HG03196 (cell line): ENCODE measurements around the gene FABP2.
"Not testable (repeated sequence)": the region's sequence is repeated elsewhere in the genome, so short reads cannot be mapped to it uniquely, and the experiment has no call there.

Experiments used
- ATAC-seq: cut with Tn5 transposase; IDR thresholded peaks from one replicate; pipeline ENCODE4 v1.9.1; 2021; ENCODE audit not compliant: unreplicated experiment

The FABP2 gene

DNA sequence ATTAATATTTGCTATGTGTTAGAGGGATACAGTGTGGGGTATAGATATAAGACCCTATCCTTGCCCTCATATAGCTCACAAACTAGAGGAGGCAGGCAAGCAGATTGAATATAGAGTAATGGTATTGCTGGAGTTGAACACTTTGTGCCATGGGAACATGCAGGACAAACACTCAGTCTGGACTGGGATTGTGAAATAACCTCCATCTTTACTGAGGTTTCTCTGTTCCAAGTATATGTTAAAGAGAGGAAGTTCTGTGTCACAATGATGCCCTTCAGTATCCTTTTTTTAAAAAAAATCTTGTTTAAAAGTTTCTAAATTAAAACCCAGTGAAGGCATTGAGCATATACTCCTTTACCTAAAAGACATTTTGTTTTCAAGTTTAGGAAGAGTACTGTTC lies 8.7 kb downstream of the FABP2 start:
- ATAC-seq, result no peak

DNA sequence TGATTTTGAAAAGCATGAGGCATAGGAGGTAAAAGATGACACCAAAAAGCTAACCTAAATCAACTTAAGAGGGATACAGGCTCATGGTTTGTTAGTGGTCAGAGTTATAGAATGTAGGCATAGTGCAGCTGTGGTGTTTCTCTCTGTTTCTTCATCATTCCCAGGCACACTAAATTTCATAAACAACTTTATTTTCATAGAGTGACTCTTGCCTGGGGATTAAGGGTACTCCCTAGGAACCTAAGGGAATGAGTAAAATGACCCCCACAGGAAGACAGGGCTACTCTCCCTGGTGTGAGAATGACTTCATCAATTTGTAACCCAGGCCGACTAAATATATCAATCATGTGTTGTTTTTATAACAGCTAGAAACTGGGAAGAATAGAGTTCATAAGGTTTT lies 11.1 kb downstream of the FABP2 start:
- ATAC-seq, result no peak

DNA sequence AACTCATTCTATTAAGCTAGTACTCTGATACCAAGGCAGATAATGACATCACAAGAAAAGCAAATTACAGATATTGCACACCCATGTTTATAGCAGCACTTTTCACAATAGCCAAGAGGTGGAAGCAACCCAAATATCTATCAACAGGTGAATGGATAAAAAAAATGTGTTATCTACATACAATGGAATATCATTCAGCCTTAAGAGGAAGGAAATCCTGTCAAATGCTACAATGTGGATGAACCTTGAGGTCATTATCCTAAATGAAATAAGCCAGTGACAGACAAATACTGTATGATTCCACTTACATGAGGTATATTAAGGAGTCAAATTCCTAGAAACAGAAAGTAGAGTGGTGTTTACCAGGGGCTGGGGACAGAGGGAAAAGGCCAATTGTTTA lies 14.3 kb downstream of the FABP2 start:
- no peak for ATAC-seq

DNA sequence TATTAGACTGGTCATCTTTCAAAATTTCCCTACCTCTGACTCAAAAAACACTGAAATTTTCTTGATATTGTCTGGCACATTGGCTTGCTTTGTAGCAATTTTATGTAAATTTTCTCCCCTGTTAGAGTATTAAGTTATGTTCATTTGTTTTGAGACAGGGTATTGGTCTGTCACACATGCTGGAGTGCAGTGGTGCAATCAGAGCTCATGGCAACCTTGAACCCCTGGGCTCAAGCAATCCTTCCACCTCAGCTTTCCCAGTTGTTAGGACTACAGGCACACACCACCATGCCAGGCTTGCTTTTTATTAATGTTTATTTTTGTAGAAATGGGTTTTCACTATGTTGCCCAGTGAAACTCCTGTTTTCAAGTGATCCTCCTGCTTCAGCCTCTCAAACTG lies 17.5 kb downstream of the FABP2 start:
- ATAC-seq, result no peak

DNA sequence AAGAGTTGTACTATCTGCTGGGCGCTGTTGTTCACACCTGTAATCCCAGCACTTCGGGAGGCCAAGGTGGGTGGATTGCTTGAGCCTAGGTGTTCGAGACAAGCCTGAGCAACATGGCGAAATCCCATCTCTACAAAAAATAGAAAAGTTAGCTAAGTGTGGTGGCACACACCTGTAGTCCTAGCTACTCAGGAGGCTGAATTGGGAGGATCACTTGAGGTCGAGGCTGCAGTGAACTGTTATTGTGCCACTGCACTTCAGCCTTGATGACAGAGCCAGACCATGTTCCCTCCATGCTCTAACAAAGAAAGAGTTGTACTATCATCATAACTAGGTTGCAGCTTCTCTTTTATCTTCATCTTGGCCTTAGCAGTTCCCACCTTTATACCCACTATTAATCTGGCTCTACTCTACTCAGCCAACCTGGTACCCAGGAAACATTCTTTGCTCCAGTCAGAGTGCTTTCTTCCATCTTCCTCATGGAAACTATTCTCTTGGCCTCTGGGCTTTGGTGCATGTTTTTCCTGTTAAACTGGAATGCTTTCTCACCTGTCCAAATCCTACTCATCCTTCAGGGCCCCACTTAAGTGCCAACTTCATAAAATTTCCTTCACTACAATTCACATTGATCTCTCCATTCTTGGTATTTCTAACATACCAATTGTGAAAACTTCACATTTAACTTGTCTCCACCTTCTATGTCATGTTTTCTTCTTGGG lies 18.2 kb downstream of the FABP2 start:
- no peak for ATAC-seq

DNA sequence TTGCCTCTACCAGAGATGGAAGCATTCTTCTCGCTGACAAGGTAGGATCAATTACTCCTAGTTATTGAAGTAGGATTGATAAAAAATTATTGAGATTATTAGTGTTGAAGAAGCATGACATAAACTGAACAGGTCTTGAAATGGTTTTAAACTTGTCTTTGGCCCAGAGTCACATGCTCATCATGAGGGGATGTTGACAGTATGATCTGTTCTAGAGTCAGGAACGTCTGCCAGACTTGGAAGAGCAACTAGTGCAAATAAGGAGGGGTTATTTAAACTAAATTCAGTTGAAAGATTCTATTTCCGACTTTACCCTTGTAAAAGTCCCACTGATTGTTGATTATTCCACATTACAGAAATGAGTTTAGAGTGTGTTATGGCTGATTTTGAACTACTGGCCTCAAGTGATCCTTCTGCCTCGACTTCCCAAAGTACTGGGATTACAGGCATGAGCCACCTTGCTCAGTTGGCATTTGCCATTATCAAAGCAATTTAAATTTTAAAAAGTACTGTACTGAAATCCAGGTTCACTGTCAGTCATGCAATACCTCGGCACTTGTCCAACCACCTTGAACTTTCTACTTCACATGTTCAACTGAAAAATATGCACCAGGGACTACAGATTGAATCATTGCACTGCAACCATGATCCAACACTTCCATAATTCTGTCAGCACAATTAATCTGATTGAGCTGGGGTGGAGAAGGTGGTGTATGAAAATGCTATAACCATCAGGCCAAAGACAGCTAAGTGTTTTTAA lies 19.7 kb downstream of the FABP2 start:
- no peak for ATAC-seq

DNA sequence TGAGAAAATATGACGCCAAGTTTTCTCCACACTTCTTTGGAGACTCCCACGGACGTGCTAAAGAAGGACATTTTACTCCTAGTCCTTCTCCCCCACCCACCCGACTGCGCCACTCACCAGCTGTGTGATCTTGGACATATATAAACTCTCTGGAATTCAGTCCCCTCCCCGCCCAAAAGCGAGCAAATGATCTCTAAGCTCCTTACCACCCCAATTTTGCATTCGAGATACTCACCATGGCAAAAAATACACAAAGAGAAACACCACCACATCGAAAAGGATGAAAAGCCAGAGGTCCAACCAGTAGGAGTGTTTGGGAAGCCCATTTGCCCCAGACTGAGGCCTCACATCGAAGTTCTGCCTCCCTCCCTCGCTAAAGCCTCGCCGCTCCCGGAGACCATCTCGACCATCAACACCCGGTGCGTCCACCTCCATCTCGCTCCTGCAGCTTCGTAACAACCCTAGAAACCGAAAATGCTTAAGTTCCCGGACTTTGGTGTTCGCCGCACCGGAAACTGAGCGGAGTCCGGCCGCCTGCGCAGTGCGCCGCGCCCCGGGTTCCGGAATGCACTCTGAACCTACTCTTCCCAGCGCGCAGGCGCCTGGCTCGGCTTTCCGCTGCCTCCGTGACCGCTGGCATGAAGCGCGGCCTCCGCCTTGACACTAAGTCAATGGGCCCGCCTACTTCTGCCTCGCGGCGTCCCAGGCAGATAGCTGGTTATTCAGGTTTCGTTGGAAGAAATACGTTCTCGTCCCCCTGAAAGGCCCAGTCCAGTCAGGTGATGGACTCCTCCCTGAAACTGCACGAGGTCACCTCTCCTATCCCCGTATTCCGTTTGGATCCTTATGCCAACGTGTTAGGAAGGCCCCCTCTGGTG lies 21.6 kb downstream of the FABP2 start:
- peak; percentile 98 for ATAC-seq

DNA sequence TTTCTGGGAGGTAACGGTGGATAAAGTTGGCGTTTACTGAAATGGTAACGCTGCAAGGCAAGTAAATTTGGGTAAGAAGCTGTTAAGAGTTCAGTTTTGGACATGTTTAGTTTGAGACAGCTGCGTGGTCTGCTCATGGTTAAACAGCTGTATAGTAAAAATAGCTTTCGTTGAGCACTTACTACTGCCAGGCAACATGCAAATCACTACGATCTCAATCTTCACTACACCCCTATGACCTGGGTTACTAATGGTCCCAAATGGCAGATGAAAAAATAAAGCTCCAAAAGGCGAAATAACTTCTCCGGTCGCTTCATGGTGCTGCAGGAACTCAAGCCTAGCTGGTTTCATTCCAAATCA lies 22.2 kb downstream of the FABP2 start:
- peak; percentile 52 for ATAC-seq

DNA sequence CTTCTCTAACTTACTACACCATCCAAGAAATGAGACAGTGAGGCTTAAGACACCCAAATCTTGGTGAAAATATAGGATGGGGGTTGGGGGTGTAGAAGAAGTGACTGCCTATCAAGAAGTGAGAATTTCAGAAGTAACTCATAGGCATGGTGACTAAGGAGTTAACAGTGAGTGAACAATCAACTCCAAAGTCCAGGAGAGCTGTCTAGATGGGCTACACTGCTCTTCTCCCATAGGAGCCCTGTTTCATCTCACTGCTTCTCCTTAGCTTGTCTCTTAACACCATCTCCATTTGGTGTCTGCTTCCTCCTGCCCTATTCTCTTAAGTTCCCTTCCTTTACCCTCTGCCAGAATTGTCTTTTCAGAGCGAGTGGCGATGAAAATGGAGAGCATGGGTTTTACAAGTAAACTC lies 22.7 kb downstream of the FABP2 start:
- ATAC-seq, result no peak

DNA sequence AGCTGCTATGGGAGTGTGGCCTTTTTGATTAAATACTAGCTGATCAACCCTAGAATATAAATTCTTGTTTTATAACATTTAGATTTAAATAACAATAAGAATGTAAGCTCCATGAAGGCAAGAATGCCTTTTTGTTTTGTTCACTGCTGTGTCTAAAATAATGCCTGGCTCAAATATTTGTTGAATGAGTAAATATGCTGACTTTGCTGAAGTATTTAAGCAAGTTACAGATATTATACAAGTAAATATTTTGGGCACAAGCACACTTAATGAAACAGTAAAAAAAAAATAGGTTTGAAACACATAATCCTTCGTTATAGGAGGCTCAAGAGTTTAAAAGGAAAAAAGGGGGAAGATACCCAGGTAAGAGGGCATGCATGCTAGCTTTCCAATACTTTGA lies 24.1 kb downstream of the FABP2 start:
- ATAC-seq, result no peak

DNA sequence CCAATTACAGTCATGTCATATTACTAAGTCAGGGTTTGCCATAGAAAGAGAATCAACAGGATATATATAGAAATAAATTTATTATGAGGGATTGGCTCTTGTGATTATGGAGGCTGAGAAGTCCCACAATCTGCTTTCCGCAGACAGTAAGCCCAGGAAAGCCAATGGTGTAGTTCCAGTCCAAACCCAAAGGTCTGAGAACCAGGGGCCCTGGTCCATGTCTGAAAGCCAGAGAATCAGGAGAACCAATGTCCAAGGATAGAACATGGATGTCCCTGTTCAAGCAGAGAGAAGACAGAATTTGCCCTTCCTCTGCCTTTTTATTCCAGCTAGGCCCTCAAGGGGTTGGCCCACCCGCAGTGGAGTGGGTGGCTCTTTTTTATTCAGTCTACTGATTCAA lies 25.6 kb downstream of the FABP2 start:
- ATAC-seq, result no peak

DNA sequence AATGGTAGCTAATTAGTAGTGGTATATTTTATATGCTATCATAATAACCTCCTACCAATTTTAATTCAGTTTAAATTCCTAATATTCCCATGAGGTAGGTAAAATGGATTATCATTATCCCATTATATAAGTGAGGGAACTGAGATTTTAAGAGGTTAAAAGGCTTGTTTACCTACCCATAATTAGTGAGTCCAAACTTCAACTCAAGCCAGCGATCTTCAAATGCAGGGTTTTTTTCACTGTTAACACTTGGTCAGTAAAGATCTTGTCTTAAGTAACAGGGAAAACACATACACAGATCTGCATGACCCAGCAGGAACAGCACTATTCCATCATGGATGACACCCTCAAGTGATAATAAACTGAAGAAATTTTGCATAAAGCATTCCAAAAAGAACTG lies 31.3 kb downstream of the FABP2 start:
- ATAC-seq, result no peak

DNA sequence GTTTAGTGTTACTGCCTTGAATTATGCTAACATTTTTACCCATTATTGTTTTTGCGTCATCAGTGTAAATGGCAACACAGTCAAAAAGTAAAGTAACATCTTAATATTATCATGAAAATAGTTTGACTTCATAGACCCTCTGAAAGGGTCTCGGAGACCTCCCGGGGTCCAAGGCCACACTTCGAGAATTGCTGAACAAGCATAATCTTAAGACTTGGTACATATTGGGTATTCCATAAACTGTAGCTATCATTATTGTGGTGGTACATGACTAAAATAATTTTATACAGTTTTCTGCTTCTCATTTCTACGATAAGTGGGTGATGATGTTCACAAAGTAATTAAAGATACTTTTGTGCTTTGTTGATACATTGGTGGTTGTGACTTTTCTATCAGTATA lies 32.6 kb downstream of the FABP2 start:
- no peak for ATAC-seq

DNA sequence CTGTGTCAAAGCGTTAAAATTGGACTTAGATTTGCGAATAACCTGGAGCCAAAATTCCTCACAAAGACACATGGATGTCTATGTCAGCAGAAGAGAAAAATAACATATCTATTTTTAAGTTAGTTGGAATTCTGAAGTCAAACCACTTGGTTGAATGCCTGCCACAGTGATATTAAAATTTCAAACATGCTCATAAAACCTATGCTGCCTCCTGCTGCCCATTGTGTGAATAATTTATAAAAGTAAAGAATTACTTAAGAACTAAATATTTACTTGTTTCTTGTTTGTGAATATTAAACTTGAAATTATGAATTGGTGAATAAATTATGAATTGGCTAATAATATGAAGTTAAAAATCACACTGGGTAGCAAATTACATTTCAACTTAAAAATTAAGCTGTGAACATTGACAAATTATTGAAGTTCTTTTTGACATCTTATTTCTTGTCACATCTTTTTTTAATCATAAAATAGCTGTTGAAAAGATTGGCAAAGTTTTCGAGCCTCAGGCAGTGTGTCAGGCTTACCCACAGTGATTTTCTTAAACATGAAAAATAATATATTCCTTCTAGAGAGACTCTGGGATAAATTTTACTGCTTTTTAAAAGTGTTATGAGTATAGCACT lies 35.4 kb downstream of the FABP2 start:
- ATAC-seq, result no peak

DNA sequence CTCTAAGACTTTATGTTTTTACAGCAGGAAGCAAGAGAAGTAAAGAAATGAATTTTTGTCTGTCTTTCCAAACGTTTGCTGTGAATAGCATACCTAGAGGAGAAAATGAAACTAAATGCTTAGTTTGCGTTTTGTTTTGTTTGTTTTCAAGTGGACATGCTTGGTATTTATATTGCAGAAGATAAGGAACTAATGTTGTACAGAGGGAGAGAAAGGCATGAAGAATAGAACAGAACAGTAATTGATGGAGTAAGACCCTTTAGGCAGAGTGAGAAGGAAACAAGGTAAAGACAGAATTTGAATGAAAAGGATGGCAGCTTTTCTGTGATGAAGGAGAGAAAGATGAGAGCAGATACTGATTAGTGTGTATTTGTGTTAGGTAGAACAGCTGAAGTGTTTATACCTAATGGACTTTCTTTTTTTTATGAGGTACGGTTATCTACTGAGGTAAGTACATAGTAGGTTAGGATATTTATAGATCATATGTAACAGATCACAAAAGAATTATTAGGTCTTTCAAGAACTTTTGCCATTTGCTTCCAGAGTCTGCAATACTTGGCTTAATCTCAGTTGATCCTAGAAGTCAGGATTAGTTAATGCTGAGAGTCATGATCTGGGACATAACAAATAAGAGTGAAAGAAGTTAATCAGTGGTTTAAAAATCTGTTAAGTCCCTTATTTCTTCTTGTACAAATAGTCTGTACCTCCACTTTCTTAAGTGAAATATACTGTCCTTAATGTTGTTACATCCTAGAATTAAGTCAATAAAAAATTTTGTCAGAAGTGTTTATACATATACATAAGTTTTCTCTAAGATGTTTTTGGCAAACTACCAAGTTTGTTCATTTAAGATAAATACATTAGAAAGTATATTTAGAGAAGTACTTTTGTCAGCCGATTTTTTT lies 36.8 kb downstream of the FABP2 start:
- ATAC-seq, result no peak

DNA sequence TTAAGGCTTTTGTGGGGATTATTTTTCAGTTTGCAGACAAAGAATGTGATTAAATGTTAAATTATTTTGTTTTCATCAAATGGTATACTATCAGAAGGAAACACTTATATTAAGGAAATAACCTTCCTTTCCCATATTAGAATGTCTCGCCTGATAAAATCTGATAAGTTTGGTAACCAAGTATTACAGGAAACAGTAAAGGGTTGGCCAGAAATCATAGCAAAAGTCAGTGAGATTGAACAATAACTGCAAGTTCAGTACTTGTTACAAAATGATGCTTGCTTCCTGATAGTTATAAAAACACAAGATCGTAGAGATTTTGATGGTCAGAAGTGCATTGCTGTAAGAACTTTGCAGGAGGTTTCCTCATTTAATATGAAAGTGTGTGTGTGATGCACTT lies 40.5 kb downstream of the FABP2 start:
- ATAC-seq, result no peak

DNA sequence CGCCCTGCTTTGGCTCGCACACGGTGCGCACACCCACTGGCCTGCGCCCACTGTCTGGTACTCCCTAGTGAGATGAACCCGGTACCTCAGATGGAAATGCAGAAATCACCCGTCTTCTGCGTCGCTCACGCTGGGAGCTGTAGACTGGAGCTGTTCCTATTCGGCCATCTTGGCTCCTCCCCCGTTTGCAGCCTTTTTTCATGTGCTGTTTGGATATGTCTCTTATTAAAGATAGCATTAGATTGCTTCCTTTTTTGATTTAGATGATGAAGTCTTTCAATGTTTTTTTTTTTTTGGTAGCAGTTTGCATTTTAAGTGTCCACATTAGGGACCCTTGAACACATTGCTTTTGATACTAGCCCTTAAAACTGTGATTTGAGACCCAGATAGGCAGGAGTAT lies 42.0 kb downstream of the FABP2 start:
- ATAC-seq, result not testable (repeated sequence)

DNA sequence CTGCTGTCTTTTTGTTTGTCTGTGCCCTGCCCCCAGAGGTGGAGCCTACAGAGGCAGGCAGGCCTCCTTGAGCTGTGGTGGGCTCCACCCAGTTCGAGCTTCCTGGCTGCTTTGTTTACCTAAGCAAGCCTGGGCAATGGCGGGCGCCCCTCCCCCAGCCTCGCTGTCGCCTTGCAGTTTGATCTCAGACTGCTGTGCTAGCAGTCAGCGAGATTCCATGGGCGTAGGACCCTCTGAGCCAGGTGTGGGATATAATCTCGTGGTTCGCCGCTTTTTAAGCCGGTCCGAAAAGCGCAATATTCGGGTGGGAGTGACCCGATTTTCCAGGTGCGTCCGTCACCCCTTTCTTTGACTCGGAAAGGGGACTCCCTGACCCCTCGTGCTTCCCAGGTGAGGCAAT lies 42.4 kb downstream of the FABP2 start:
- not testable (repeated sequence) for ATAC-seq

DNA sequence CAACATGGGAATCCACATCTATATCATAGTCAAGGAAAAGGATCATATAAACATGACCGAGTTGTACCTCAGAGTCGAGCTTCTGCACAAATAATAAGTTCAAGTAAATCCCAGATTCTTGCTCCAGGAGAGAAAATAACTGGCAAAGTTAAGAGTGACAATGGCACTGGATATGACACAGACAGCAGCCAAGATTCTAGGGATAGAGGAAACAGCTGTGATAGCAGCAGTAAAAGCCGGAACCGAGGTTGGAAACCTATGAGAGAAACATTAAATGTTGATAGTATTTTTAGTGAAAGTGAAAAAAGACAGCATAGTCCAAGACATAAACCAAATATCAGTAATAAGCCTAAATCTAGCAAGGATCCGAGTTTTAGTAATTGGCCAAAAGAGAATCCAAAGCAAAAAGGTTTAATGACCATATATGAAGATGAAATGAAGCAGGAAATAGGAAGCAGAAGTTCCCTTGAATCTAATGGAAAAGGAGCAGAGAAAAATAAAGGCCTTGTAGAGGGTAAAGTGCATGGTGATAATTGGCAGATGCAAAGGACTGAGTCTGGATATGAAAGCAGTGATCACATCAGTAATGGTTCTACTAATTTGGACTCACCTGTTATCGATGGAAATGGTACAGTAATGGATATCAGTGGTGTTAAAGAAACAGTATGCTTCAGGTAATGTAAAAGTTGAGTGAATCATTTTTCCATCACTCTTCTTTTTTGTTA lies 50.4 kb downstream of the FABP2 start:
- ATAC-seq, result no peak

DNA sequence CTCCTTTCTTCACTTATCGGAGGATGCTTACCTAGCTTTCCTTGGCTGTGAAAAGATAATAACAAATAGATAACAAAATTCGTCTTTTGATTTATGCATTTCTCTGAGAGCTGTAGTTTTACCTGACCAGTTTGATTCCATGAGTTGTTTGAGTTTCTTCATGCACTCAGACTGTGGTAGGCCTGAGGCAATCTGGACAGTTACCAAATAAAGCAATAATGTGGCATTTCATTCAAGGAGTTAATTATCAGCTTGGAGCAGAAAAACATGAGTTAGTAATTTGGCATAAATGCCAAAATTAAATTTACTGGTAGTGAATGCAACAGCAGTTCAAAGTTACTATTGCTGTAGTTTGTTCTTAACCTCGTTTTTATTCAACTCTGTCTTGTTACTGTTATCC lies 53.5 kb downstream of the FABP2 start:
- ATAC-seq, result no peak
